ENCODE measurements around the gene DOCK9. TPM values are rescaled to one million over a fixed set of nuclear protein-coding genes. Genes with fewer than 3 reads are reported as not detected.

The DOCK9 gene, protein sequence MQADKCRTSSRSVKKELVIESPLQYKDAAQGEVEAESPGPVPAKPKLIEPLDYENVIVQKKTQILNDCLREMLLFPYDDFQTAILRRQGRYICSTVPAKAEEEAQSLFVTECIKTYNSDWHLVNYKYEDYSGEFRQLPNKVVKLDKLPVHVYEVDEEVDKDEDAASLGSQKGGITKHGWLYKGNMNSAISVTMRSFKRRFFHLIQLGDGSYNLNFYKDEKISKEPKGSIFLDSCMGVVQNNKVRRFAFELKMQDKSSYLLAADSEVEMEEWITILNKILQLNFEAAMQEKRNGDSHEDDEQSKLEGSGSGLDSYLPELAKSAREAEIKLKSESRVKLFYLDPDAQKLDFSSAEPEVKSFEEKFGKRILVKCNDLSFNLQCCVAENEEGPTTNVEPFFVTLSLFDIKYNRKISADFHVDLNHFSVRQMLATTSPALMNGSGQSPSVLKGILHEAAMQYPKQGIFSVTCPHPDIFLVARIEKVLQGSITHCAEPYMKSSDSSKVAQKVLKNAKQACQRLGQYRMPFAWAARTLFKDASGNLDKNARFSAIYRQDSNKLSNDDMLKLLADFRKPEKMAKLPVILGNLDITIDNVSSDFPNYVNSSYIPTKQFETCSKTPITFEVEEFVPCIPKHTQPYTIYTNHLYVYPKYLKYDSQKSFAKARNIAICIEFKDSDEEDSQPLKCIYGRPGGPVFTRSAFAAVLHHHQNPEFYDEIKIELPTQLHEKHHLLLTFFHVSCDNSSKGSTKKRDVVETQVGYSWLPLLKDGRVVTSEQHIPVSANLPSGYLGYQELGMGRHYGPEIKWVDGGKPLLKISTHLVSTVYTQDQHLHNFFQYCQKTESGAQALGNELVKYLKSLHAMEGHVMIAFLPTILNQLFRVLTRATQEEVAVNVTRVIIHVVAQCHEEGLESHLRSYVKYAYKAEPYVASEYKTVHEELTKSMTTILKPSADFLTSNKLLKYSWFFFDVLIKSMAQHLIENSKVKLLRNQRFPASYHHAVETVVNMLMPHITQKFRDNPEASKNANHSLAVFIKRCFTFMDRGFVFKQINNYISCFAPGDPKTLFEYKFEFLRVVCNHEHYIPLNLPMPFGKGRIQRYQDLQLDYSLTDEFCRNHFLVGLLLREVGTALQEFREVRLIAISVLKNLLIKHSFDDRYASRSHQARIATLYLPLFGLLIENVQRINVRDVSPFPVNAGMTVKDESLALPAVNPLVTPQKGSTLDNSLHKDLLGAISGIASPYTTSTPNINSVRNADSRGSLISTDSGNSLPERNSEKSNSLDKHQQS (N-terminal part only)
- total RNA-seq: 42.2 and 43.5 TPM in 2 replicates

DNA sequence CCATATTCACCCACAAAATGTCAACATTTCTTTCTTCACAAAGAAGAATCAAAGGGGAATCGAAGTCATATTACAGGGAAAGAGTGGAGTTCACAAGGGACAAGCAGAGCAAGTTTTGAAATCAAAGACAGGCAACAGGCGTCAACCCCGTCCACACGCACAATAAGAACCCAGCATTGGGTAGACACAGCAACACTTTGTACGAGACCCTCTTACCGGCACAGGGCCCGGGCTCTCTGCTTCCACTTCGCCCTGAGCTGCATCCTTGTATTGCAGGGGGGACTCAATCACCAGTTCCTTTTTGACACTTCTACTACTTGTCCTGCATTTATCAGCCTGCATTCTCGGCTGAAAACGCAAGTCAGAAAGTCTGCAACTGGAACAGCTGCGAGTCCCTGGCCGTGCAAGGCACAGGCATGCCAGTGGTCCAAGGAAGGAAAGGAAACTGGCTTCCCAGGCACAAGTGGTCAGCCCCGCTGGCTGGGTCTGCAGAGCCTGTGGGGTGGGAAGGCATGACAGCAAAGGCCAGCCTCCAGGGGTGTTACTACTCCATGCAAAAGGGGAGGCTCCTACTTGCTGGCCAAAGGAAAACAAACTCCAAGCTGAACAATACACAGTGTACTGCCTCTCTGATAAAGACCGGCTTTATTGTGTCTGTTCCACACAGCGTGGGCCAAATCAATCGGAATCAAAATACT lies at the start of gene DOCK9:
Gene DOCK9, minus strand, starts transcription at position 497 of the 698 bp plus-strand sequence. Its CDS starts 155 bp downstream, at position 342.
- Mint-ChIP-seq H3K36me3 (ENCODE audit: low read depth) (no peaks in the 10 kb centered on the region), H3K9me3 (peaks cover 3% of the 10 kb centered on the region), H3K27me3 (no peaks in the 10 kb centered on the region), H3K4me1 (peaks cover 43% of the 10 kb centered on the region), H3K4me3 (no peak within 1 kb of the TSS), H3K27ac (no peak within 1 kb of the TSS)
- intact Hi-C loops (cut with micrococcal nuclease): no loop called here
- DNase-seq: no peak

DNA sequence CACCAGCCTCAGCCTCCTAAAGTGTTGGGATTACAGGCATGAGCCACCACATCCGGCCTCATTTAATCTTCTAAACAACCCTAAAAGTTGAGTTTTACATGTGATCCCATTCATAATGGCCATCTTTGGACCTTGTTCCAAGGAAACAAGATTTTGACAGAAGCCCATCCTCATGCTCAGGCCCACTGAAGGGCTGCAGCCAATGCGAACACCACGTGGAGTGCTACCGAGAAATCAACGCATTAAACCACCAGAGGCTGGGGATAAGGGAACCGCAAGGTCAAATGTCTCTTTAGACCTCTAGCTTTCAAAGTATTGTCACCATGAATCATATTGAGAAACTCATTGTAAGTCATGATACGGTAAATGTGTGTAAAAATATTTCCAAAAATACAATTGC lies 49.4 kb upstream of the DOCK9 start:
- DNase-seq: peak; percentile 70
- intact Hi-C loops (cut with micrococcal nuclease): loop anchor here (2.0 to 5.0 kb wide), 6 partner anchors 40 to 190 kb away; no protein-coding TSS in a partner anchor
- peak overlapping the region; percentile 95 for H3K27ac Mint-ChIP-seq
- H3K4me3 Mint-ChIP-seq: peak overlapping the region; percentile 65
- no peaks in the 10 kb centered on the region for H3K27me3 Mint-ChIP-seq
- H3K4me1 Mint-ChIP-seq: peaks cover 63% of the 10 kb centered on the region
- H3K36me3 Mint-ChIP-seq (ENCODE audit: low read depth): peaks cover 18% of the 10 kb centered on the region
- peaks cover 13% of the 10 kb centered on the region for H3K9me3 Mint-ChIP-seq

DNA sequence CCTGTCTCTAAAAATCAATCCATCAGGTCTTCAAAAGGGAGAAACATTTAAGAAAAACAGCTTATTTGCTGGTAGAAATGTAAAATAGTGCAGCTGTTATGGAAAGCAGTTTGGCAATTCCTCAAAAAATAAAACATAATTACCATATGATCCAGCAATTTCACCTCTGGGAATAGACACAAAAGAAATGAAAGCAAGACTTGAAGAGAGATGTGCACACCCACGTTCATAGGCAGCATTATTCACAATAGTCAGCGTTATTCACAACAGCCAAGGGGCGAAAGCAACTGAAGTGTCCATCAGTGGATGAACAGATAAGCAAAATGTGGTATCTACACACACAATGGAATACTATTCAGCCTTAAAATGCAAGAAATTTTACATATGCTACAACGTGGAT lies 45.1 kb upstream of the DOCK9 start:
- Mint-ChIP-seq H3K27me3 (no peaks in the 10 kb centered on the region), H3K9me3 (peaks cover 7% of the 10 kb centered on the region), H3K36me3 (ENCODE audit: low read depth) (peaks cover 11% of the 10 kb centered on the region), H3K4me3 (no peak overlapping the region), H3K4me1 (peaks cover 50% of the 10 kb centered on the region), H3K27ac (no peak overlapping the region)
- DNase-seq: no peak
- intact Hi-C loops (cut with micrococcal nuclease): no loop called here

DNA sequence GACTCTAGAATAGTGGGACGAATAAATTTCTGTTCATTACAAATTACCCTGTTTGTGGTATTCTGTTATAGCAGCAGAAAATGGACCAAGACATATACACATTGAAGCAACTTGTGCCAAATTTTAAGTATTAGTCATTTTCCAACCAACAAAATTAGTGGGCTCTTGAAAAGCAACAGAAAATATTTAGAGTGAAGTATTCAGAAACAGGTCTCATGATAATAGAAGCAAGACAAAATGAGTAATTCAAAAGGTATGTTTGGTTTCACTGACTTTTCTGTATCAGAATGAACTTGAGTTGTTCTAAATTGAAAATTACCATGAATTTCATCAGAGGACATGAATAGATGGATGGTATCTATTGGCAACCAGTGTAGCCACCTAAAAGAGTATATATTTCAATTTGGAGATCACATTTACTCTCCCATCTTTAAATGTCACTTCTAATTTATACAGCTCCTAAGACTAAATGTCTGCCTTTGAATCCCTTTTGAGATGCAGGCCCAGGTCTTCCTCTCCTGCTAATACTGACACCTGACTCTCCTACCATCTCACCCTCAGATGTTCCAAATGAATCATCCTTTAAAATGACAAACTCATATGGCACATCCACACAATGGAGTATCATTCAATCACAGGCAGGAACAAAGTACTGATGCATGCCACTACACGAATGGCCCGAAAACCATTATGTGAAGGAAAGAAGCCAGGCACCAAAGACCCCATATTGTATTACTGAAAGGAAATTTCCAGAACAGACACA lies 40.7 kb upstream of the DOCK9 start:
- Mint-ChIP-seq H3K36me3 (ENCODE audit: low read depth) (peaks cover 11% of the 10 kb centered on the region), H3K27me3 (no peaks in the 10 kb centered on the region), H3K9me3 (no peaks in the 10 kb centered on the region), H3K4me3 (no peak overlapping the region), H3K27ac (peak overlapping the region; percentile 61), H3K4me1 (peaks cover 26% of the 10 kb centered on the region)
- no peak for DNase-seq
- intact Hi-C loops (cut with micrococcal nuclease): loop anchor here (1.0 to 2.0 kb wide), 2 partner anchors 8 to 20 kb away; no protein-coding TSS in a partner anchor

DNA sequence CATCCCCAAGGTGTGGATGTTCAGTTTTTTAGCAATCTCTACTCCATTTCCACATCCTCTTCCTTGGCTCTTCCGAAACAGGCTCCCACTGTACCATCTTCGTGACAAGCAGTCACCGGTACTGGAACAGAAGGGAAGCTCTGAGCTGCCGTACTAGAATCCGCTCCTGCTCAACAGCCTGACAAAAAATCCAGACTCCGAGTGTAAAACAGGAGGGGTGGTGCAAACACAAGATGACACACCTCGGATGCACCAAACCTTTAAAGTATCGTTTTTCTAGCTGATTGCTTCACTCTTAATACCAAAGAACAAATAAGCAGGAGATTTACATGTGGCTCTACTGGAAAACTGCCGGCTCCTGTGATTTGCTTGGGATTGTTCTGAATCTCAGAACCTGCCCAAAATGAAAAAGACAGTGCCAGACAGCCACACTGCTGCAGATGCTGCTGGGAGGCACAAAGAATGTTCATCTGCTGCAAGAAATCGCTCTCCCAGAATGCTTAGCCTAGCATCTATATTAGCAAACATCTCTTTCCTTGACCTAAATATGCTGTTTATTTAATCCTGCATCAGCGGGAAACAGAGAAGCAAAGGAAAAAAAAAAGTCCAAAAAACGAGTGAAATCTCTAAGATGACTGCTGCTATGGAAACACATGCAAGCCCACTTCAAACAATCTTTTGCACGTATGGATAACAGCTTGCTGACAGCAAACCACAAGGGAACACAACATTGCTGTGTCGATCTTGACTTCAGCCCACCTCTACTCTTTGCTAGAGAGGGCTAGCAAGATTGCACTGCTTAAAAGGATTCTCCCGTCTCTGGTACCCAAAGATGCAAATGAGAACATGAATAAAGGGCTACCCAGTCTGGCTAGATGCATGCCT lies 38.0 kb upstream of the DOCK9 start:
- Mint-ChIP-seq H3K27ac (no peak overlapping the region), H3K9me3 (no peaks in the 10 kb centered on the region), H3K27me3 (no peaks in the 10 kb centered on the region), H3K36me3 (ENCODE audit: low read depth) (peaks cover 8% of the 10 kb centered on the region), H3K4me3 (no peak overlapping the region), H3K4me1 (peaks cover 24% of the 10 kb centered on the region)
- intact Hi-C loops (cut with micrococcal nuclease): no loop called here
- DNase-seq: no peak

DNA sequence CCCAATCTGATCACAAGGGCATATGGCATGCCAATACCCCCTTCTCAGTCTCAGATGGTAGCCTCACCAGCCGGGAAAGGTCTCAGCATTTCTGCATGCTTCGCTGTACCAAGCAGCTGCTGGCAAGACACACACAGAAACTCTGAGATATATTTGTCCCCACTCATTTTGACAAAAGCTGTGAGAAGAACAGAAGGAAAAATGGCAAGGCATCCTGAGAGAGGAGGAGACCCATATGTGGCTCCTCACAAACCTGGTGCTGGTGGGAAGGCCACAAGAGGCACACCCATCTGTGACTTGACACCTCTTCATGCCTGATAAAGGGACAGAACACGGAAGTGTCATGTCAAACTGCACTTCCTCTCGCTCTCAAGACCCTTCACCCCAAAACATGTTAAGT lies 36.7 kb upstream of the DOCK9 start:
- H3K27ac Mint-ChIP-seq: peak overlapping the region; percentile 35
- intact Hi-C loops (cut with micrococcal nuclease): no loop called here
- H3K4me3 Mint-ChIP-seq: no peak overlapping the region
- H3K36me3 Mint-ChIP-seq (ENCODE audit: low read depth): peaks cover 8% of the 10 kb centered on the region
- DNase-seq: no peak
- H3K9me3 Mint-ChIP-seq: no peaks in the 10 kb centered on the region
- H3K27me3 Mint-ChIP-seq: no peaks in the 10 kb centered on the region
- peaks cover 27% of the 10 kb centered on the region for H3K4me1 Mint-ChIP-seq

DNA sequence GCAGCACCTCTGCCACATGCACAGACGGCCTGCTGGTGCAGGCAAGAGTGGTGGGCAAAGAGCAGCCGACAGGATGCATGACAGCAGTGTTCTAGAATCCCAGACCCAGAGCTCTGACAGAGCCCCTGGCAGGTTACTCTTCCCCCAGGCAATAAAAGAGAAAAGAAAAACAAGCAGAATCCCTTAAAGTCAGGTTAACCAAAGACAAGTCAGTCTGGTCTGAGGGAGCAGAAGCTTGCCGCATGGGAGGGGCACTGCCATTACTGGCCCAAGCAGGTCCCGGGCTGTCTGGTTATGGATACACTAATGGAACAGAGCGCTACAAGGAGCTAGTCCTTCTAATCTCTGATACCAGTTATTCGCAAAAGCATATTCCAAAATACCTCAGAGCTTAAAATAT lies 36.1 kb upstream of the DOCK9 start:
- peaks cover 29% of the 10 kb centered on the region for H3K4me1 Mint-ChIP-seq
- no peaks in the 10 kb centered on the region for H3K9me3 Mint-ChIP-seq
- H3K27me3 Mint-ChIP-seq: no peaks in the 10 kb centered on the region
- H3K27ac Mint-ChIP-seq: no peak overlapping the region
- DNase-seq: no peak
- no peak overlapping the region for H3K4me3 Mint-ChIP-seq
- intact Hi-C loops (cut with micrococcal nuclease): no loop called here
- peaks cover 6% of the 10 kb centered on the region for H3K36me3 Mint-ChIP-seq (ENCODE audit: low read depth)

DNA sequence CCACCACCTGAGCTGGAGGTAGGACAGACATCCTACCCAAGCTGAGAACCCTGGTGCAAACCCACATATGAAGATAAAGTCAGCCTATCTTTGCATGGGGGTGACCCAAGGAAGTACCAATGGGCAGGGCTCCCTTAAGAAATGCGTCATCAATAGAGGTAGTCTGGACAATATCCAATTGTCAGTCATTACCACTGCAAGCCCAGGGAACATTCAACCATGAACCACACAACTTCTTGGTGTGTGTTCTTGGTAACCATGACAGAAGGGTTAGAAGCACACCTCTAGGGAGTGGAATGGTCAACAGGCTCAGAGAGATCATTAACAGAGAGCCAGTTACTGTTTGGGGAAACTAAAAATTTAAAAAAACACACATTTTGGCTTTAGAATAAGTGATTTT lies 34.7 kb upstream of the DOCK9 start:
- no peaks in the 10 kb centered on the region for H3K27me3 Mint-ChIP-seq
- no peak overlapping the region for H3K27ac Mint-ChIP-seq
- peaks cover 3% of the 10 kb centered on the region for H3K36me3 Mint-ChIP-seq (ENCODE audit: low read depth)
- H3K4me1 Mint-ChIP-seq: peaks cover 24% of the 10 kb centered on the region
- H3K4me3 Mint-ChIP-seq: no peak overlapping the region
- intact Hi-C loops (cut with micrococcal nuclease): no loop called here
- no peaks in the 10 kb centered on the region for H3K9me3 Mint-ChIP-seq
- no peak for DNase-seq

DNA sequence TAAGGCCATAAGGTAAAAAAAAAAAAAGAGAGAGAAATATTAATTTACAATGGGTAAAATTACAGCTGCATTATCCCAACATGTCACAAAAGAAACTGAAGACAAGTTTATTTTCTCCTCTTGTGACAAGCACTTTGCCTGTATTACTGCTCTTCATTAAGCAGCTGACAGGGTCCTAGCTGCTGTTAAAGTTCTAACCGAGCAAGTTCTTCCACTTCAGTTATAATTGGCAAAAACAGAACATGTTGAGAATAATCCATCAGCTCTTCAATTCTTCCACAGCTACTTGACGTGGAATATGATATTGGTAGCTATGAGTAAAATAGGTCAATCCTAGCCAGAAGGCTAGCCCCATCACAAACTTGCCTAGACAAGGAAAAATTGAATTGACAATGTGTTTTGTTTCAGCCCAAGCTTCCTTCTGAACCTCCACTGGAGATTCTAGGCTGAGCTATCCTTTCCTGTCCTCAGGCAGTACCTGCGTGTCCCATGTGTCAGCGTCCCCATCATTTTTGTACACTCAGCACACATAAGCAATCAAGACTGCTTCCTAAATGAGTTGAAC lies 32.2 kb upstream of the DOCK9 start:
- Mint-ChIP-seq H3K4me1 (peaks cover 15% of the 10 kb centered on the region), H3K4me3 (no peak overlapping the region), H3K9me3 (no peaks in the 10 kb centered on the region), H3K27ac (no peak overlapping the region), H3K27me3 (no peaks in the 10 kb centered on the region), H3K36me3 (ENCODE audit: low read depth) (no peaks in the 10 kb centered on the region)
- DNase-seq: no peak
- intact Hi-C loops (cut with micrococcal nuclease): no loop called here

DNA sequence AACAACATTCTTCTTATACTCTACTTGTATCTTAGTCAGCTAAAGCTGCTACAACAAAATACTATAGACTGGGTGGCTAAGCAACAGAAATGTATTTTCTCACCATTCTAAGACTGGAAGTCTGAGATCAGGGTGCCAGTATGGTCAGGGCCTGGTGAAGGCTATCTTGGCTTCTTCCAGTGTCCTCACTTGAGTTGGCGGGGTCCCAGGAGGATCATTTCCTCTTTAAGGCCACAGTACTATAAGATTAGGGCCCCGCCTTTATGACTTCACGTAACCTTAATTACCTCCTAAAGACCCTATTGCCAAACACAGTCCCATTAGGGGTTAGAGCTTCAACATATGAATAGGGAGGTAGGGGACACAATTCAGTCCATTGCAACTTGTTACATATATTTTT lies 30.7 kb upstream of the DOCK9 start:
- Mint-ChIP-seq H3K9me3 (no peaks in the 10 kb centered on the region), H3K27ac (no peak overlapping the region), H3K4me1 (peaks cover 23% of the 10 kb centered on the region), H3K4me3 (no peak overlapping the region), H3K36me3 (ENCODE audit: low read depth) (peaks cover 2% of the 10 kb centered on the region), H3K27me3 (no peaks in the 10 kb centered on the region)
- no peak for DNase-seq
- intact Hi-C loops (cut with micrococcal nuclease): no loop called here

DNA sequence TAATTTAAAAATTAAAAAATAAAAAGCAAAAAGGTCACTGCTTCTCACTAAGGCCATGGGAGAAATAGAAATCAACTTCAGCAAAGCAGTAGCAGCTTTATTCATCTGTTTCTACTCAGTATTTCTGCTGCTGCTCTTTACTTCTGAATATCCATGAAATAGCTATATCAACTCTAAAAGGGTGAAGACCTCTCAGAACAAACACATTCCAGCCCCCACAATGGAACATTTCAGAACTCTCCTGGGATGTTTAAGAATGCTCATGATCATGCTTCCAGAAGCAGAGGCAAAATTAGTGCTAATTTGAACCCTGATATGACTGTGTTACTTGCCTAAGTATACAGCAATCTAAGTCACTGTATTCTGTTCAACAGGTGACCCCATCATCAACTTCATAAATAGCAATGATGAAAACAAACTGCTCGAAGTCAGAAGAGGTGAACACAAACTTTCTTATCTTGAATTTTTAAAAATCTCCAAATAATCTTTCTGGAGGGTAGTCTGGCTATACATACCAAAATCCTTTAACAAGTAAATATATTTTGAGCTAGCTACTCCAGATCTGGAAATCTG lies 29.6 kb upstream of the DOCK9 start:
- Mint-ChIP-seq H3K9me3 (no peaks in the 10 kb centered on the region), H3K27ac (no peak overlapping the region), H3K27me3 (no peaks in the 10 kb centered on the region), H3K4me1 (peaks cover 29% of the 10 kb centered on the region), H3K4me3 (no peak overlapping the region), H3K36me3 (ENCODE audit: low read depth) (peaks cover 2% of the 10 kb centered on the region)
- DNase-seq: no peak
- intact Hi-C loops (cut with micrococcal nuclease): no loop called here
